ENCODE data around the gene SLITRK6. TPM values are rescaled to one million over a fixed set of nuclear protein-coding genes. Genes with fewer than 3 reads are reported as not detected.
"Not testable (repeated sequence)": the region's sequence is repeated elsewhere in the genome, so short reads cannot be mapped to it uniquely, and the experiment has no call there.

The SLITRK6 gene
- total RNA-seq, 1 experiment from 2014 or later: 0.61 TPM

- Histone ChIP-seq H3K4me3 (ENCODE audit: low read depth, low read length) (no peak overlapping the region), H3K27me3 (replicated peaks; ENCODE audit: control insufficient read depth, insufficient read depth, low read length) (no peaks in the 10 kb centered on the region), H3K4me1 (no peaks in the 10 kb centered on the region), H3K9me3 (no peaks in the 10 kb centered on the region), H3K36me3 (ENCODE audit: control insufficient read depth, insufficient read depth, low read length) (no peaks in the 10 kb centered on the region)
- H3K36me3 Mint-ChIP-seq (ENCODE audit: insufficient read depth, unreplicated experiment): no peaks in the 10 kb centered on the region
- no peaks in the 10 kb centered on the region for H3K4me1 Mint-ChIP-seq (ENCODE audit: low read depth, unreplicated experiment)
- ChIA-PET POLR2A (no interaction called here), CTCF (no interaction called here)
- no peak overlapping the region for H3K4me3 Mint-ChIP-seq (ENCODE audit: unreplicated experiment)
- no peak for TF ChIP-seq CTCF (IDR thresholded peaks at IDR 0.05; ENCODE audit: insufficient read depth in 1 of 2, low read depth in 1 of 2, low read length in 1 of 2, severe bottlenecking in 1 of 2, unreplicated experiment in 1 of 2)
- H3K27ac Mint-ChIP-seq (ENCODE audit: unreplicated experiment): no peak overlapping the region
- DNase-seq: no peak
- intact Hi-C loops (cut with micrococcal nuclease; ENCODE audit: unreplicated experiment): no loop called here
- no peaks in the 10 kb centered on the region for H3K9me3 Mint-ChIP-seq (ENCODE audit: unreplicated experiment)
- BruUV-seq (replicated peaks): no TSS peak
- H3K27me3 Mint-ChIP-seq (ENCODE audit: insufficient read depth, unreplicated experiment): no peaks in the 10 kb centered on the region
These were observed 44.1 kb downstream of the SLITRK6 start for GRCh38 chr13:85755123-85755522.

GRCh38 chr13:85743201-85743770, 55.9 kb downstream of the SLITRK6 start:
- H3K36me3 ChIP-seq (ENCODE audit: control insufficient read depth, insufficient read depth, low read length); H3K9me3 Mint-ChIP-seq (ENCODE audit: unreplicated experiment); BruUV-seq (replicated peaks); H3K27me3 Mint-ChIP-seq (ENCODE audit: insufficient read depth, unreplicated experiment); H3K4me3 Mint-ChIP-seq (ENCODE audit: unreplicated experiment); H3K4me1 Mint-ChIP-seq (ENCODE audit: low read depth, unreplicated experiment); POLR2A ChIA-PET; H3K4me3 ChIP-seq (ENCODE audit: low read depth, low read length); H3K36me3 Mint-ChIP-seq (ENCODE audit: insufficient read depth, unreplicated experiment); H3K4me1 ChIP-seq; H3K9me3 ChIP-seq; DNase-seq; CTCF ChIA-PET; H3K27me3 ChIP-seq (replicated peaks; ENCODE audit: control insufficient read depth, insufficient read depth, low read length); H3K27ac Mint-ChIP-seq (ENCODE audit: unreplicated experiment): not testable (repeated sequence)
- intact Hi-C loops (cut with micrococcal nuclease; ENCODE audit: unreplicated experiment): loop anchor here (10.0 kb wide), 1 partner anchor 192 kb away; no protein-coding TSS in a partner anchor
